Kidney (tissue), 14 donors: ENCODE data around the gene CHRM2. TPM values are rescaled to one million over a fixed set of nuclear protein-coding genes. Genes with fewer than 3 reads are reported as not detected.

Source experiments
- DNase-seq, 5 donors: peaks; one replicate each; pipeline ENCODE4 v3.0.0-alpha.2; 2013 to 2020
- FAIRE-seq: peaks from 2 replicates; lab custom pipeline; 2012; peaks lifted over from hg19 to GRCh38; lab: Jason Lieb, UNC
- H3K27ac ChIP-seq, 2 donors: one replicate each; pipeline ENCODE4 v1.7.0; 2013; ENCODE audit warnings: low read depth in 2 of 2, low read length in 2 of 2, inconsistent platforms in 1 of 2
- H3K27me3 ChIP-seq: one replicate; pipeline ENCODE4 v1.7.1; 2013; ENCODE audit warnings: low read length, inconsistent platforms; ENCODE audit not compliant: control insufficient read depth, insufficient read depth
- H3K36me3 ChIP-seq, 3 donors: one replicate each; pipeline versions ENCODE4 v1.7.0 to v1.7.1; 2013; ENCODE audit warnings: low read length in 3 of 3, control low read depth in 1 of 3, inconsistent platforms in 1 of 3; ENCODE audit not compliant: insufficient read depth in 3 of 3, control insufficient read depth in 2 of 3
- H3K4me1 ChIP-seq, 3 donors: one replicate each; pipeline versions ENCODE4 v1.7.0 to v1.7.1; 2013; ENCODE audit warnings: low read length in 3 of 3, inconsistent platforms in 1 of 3, low read depth in 1 of 3; ENCODE audit not compliant: control insufficient read depth in 2 of 3, insufficient read depth in 2 of 3
- H3K4me3 ChIP-seq, 3 donors: one replicate each; pipeline versions ENCODE4 v1.7.0 to v1.8.1; 2013; ENCODE audit warnings: low read length in 3 of 3, control low read depth in 1 of 3, inconsistent platforms in 1 of 3
- H3K9ac ChIP-seq, 3 donors: one replicate each; pipeline versions ENCODE4 v1.7.0 to v1.7.1; 2013; ENCODE audit warnings: low read length in 3 of 3, control low read depth in 1 of 3, inconsistent platforms in 1 of 3
- H3K9me3 ChIP-seq, 3 donors: one replicate each; pipeline versions ENCODE4 v1.7.0 to v1.7.1; 2013; ENCODE audit warnings: low read length in 3 of 3, control low read depth in 1 of 3, inconsistent platforms in 1 of 3; ENCODE audit not compliant: control insufficient read depth in 2 of 3, insufficient read depth in 1 of 3
- CTCF ChIP-seq: IDR thresholded peaks from 3 replicates; pipeline ENCODE4 v1.5.1; 2012; ENCODE audit warnings: mild to moderate bottlenecking, moderate library complexity, borderline replicate concordance; ENCODE audit not compliant: insufficient read depth; ENCODE audit errors: extremely low read depth
- intact Hi-C: fragments of 100-400 bp; cut with DNase I; formaldehyde crosslinking; loops from one replicate; pipeline ENCODE4 v1.11.1; 2022
- polyA plus RNA-seq: library from polyadenylated mRNA; stranded (reverse); fragments of 350-450 nt; fragmentation: Illumina TruSeq; extraction: RNeasy Lipid Tissue Mini Kit (QIAGEN cat#74804); gene quantifications from one replicate; pipeline ENCODE4 v1.2.3, GENCODE V29; 2014; ENCODE audit warnings: low read depth, low replicate concordance; ENCODE audit not compliant: insufficient read depth
- total RNA-seq: library from RNA; stranded (reverse); fragmentation: NEBNext Ultra II Directional; extraction: Animal tissue kit (Norgen Biotek cat#: 25700); gene quantifications from one replicate; pipeline ENCODE4 v1.2.1, GENCODE V29; 2021
- donor health status: control.
- donor health status: control.
- donor health status: control.
- donor health status: control.
- donor health status: control.
- donor health status: DM: yes; HTN: yes; CAD: no.
- donor health status: Normal renal cell carcinoma (clear cell type).

Gene CHRM2
- total and polyA plus RNA-seq, 2 donors from 2014 or later = not detected

DNA sequence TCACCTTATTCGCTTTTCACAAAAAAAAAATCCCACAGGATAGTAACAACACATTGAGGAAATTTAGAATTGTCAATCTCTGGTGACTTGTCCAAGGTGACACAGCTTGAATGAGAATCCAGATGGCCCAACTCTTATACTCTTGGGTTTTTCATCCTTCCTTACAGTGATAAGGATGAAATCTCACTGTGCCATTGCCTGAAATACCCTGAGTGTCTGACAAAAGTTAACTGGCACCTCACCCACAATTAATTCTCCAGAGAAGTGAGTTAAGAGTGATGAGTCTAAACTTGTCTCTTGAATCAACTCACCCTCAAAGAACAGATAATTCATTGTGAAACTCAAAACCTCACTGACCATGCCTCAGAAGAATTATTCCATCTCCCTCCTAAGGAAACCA lies 18.9 kb downstream of the CHRM2 start:
- H3K9me3 ChIP-seq = no peaks in the 10 kb centered on the region
- intact Hi-C loops = no loop called here
- H3K36me3 ChIP-seq = no peaks in the 10 kb centered on the region
- DNase-seq (no peak), FAIRE-seq (no peak)
- no peak for TF ChIP-seq CTCF
- H3K4me1 ChIP-seq = no peaks in the 10 kb centered on the region
- H3K9ac ChIP-seq = no peak overlapping the region
- no peaks in the 10 kb centered on the region for H3K27me3 ChIP-seq
- no peak overlapping the region for H3K4me3 ChIP-seq
- H3K27ac ChIP-seq = no peak overlapping the region

DNA sequence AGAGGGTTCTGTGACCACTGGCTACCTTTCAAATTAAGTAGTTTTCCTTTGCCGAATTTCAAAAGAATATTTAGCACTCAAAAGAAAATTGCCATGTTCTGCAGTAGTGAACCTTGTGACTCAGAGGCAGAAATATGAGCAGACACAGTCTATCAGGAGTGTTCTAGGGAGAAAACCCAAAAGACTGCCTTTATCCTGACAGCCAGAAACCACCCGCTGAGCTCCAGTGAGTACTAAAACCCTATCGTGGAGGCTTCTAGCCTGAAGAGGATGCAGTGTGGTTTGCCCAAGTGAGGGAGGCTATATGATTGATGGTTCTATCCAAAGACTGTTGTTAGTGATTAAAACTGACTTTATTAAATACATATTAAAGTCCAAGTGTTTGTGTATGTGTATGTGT lies 21.9 kb downstream of the CHRM2 start:
- FAIRE-seq (no peak), DNase-seq (no peak)
- intact Hi-C loops = no loop called here
- H3K27me3 ChIP-seq = no peaks in the 10 kb centered on the region
- H3K9me3 ChIP-seq = peaks cover 0 to 2% (median 0%) of the 10 kb centered on the region in 3 donors
- no peaks in the 10 kb centered on the region for H3K4me1 ChIP-seq
- TF ChIP-seq CTCF = no peak
- no peak overlapping the region for H3K27ac ChIP-seq
- H3K4me3 ChIP-seq = no peak overlapping the region
- H3K9ac ChIP-seq = no peak overlapping the region
- H3K36me3 ChIP-seq = no peaks in the 10 kb centered on the region

- Histone ChIP-seq H3K9ac (no peak overlapping the region), H3K4me1 (no peaks in the 10 kb centered on the region), H3K27me3 (no peaks in the 10 kb centered on the region), H3K27ac (no peak overlapping the region), H3K4me3 (no peak overlapping the region), H3K36me3 (no peaks in the 10 kb centered on the region), H3K9me3 (peaks cover 0 to 2% (median 0%) of the 10 kb centered on the region in 3 donors)
- FAIRE-seq (no peak), DNase-seq (no peak)
- no peak for TF ChIP-seq CTCF
- intact Hi-C loops = no loop called here
These were observed 23.4 kb downstream of the CHRM2 start for GRCh38 chr7:136891850-136892249.

- Histone ChIP-seq H3K4me1 (no peaks in the 10 kb centered on the region), H3K27me3 (no peaks in the 10 kb centered on the region), H3K36me3 (no peaks in the 10 kb centered on the region), H3K4me3 (no peak overlapping the region), H3K27ac (no peak overlapping the region), H3K9ac (no peak overlapping the region), H3K9me3 (peaks cover 0 to 2% (median 0%) of the 10 kb centered on the region in 3 donors)
- TF ChIP-seq CTCF = no peak
- FAIRE-seq (no peak), DNase-seq (no peak)
- intact Hi-C loops = no loop called here
These were observed 26.3 kb downstream of the CHRM2 start for GRCh38 chr7:136894789-136895188.
